HepG2 (cell line): Measurements from ENCODE around the gene IDS.

ENCODE experiments used
- CTCF ChIP-seq: sonication (generic); formaldehyde crosslinking; IDR thresholded peaks from 2 replicates; pipeline ENCODE4 v1.5.0; 2020; ENCODE audit warnings: mild to moderate bottlenecking, missing genetic modification reagents, moderate library complexity
- GZF1 ChIP-seq: sonication (generic); formaldehyde crosslinking; IDR thresholded peaks from 2 replicates; pipeline ENCODE4 v1.5.1; 2020; ENCODE audit warnings: mild to moderate bottlenecking, missing genetic modification reagents
- HMGXB4 ChIP-seq, 2 experiments: sonication (generic) in 1 of 2; formaldehyde crosslinking in 1 of 2; IDR thresholded peaks; 2 replicates each; pipeline versions ENCODE4 v1.4.0 to v1.6.1; 2018 to 2020; ENCODE audit warnings: missing genetic modification reagents in 2 of 2, borderline replicate concordance in 1 of 2, low read depth in 1 of 2, mild to moderate bottlenecking in 1 of 2, missing biosample characterization in 1 of 2
- KDM1A ChIP-seq: IDR thresholded peaks from 2 replicates; pipeline ENCODE4 v1.6.1; 2016; ENCODE audit warnings: missing compliant biosample characterization
- MEF2D ChIP-seq: sonication (generic); formaldehyde crosslinking; IDR thresholded peaks from 2 replicates; pipeline ENCODE4 v1.5.1; 2020; ENCODE audit warnings: mild to moderate bottlenecking, missing genetic modification reagents
- MLX ChIP-seq: IDR thresholded peaks from 2 replicates; pipeline ENCODE4 v1.6.1; 2016
- MXD4 ChIP-seq: IDR thresholded peaks from 2 replicates; pipeline ENCODE4 v1.6.1; 2016; ENCODE audit warnings: mild to moderate bottlenecking, missing biosample characterization, missing genetic modification reagents
- NFKB2 ChIP-seq: sonication (generic); formaldehyde crosslinking; IDR thresholded peaks from 2 replicates; pipeline ENCODE4 v1.4.0; 2020; ENCODE audit warnings: missing genetic modification reagents, borderline replicate concordance
- SMARCE1 ChIP-seq: fragments of 450-650 bp; IDR thresholded peaks from 2 replicates; pipeline ENCODE4 v1.6.1; 2017; ENCODE audit warnings: borderline replicate concordance
- SP1 ChIP-seq, 2 experiments: fragments of 450-650 bp in 1 of 2; sonication (generic) in 1 of 2; formaldehyde crosslinking in 1 of 2; IDR thresholded peaks; 2 replicates each; pipeline versions ENCODE4 v1.4.0 to v1.6.1; 2016 to 2020; ENCODE audit warnings: missing genetic modification reagents in 1 of 2
- ZC3H4 ChIP-seq: sonication (generic); formaldehyde crosslinking; IDR thresholded peaks from 2 replicates; pipeline ENCODE4 v1.4.0; 2020; ENCODE audit warnings: missing genetic modification reagents, borderline replicate concordance
- ZFX ChIP-seq: sonication (generic); formaldehyde crosslinking; IDR thresholded peaks from 2 replicates; pipeline ENCODE4 v1.4.0; 2020; ENCODE audit warnings: mild to moderate bottlenecking, low read depth, missing genetic modification reagents, moderate library complexity

- TF ChIP-seq MXD4 (no peak), SP1 (IDR thresholded peaks at IDR 0.05) (no peak), SP1 (CRISPR knock-in tag; IDR thresholded peaks at IDR 0.05) (no peak), KDM1A (no peak), MEF2D (CRISPR knock-in tag) (no peak), ZC3H4 (CRISPR knock-in tag) (no peak), MLX (CRISPR knock-in tag) (no peak), ZFX (CRISPR knock-in tag) (no peak), SMARCE1 (no peak), CTCF (CRISPR knock-in tag) (no peak), HMGXB4 (CRISPR knock-in tag; IDR thresholded peaks at IDR 0.05; ENCODE audit: borderline replicate concordance in 1 of 2, low read depth in 1 of 2) (no peak), GZF1 (CRISPR knock-in tag) (no peak), NFKB2 (CRISPR knock-in tag) (no peak)
Measured at GRCh38 chrX:149433451-149433850, 71.7 kb downstream of the IDS start.
